Measurements from ENCODE around the gene C3orf80.

C3orf80 gene

GRCh38 chr3:160185751-160186150 lies 39.5 kb upstream of the C3orf80 start:
- TF ChIP-seq, protein P1, sequence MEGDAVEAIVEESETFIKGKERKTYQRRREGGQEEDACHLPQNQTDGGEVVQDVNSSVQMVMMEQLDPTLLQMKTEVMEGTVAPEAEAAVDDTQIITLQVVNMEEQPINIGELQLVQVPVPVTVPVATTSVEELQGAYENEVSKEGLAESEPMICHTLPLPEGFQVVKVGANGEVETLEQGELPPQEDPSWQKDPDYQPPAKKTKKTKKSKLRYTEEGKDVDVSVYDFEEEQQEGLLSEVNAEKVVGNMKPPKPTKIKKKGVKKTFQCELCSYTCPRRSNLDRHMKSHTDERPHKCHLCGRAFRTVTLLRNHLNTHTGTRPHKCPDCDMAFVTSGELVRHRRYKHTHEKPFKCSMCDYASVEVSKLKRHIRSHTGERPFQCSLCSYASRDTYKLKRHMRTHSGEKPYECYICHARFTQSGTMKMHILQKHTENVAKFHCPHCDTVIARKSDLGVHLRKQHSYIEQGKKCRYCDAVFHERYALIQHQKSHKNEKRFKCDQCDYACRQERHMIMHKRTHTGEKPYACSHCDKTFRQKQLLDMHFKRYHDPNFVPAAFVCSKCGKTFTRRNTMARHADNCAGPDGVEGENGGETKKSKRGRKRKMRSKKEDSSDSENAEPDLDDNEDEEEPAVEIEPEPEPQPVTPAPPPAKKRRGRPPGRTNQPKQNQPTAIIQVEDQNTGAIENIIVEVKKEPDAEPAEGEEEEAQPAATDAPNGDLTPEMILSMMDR (IDR thresholded peaks at IDR 0.05; ENCODE audit: extremely low read depth, missing control alignments): no peak
- DNase-seq (ENCODE audit: low spot score): no peak

DNA sequence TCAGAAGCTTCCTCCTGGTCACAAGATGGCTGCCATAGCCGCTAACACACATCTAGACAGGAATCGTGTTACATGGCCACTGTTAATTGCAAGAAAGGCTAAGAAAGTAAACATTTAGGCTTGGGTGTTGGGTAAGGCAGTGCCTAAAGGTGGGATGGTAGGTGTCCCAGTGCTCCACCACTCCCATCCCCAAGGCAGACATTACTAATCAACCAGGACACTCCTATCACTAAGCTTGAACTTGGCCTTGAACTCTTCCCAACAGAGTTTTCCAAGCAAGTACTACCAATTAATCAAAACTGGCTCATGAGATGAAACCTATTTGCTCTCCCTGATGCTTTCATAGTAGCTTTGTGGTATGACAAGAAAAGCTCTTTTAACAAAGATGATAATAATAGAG lies 37.9 kb upstream of the C3orf80 start:
- no peak for DNase-seq (ENCODE audit: low spot score)

GRCh38 chr3:160192310-160193029 lies 32.8 kb upstream of the C3orf80 start:
- TF ChIP-seq, protein P1 (IDR thresholded peaks at IDR 0.05; ENCODE audit: extremely low read depth, missing control alignments): no peak
- no peak for DNase-seq (ENCODE audit: low spot score)

More for the DNA sequence above, 37.9 kb upstream of the C3orf80 start:
- TF ChIP-seq, protein P1 (IDR thresholded peaks at IDR 0.05; ENCODE audit: extremely low read depth, missing control alignments): no peak

- DNase-seq (ENCODE audit: low spot score): no peak
- TF ChIP-seq, protein P1 (IDR thresholded peaks at IDR 0.05; ENCODE audit: extremely low read depth, missing control alignments): no peak
Measured at GRCh38 chr3:160193644-160194192, 31.5 kb upstream of the C3orf80 start.

- TF ChIP-seq, protein P1 (IDR thresholded peaks at IDR 0.05; ENCODE audit: extremely low read depth, missing control alignments): no peak
- no peak for DNase-seq (ENCODE audit: low spot score)
Measured at GRCh38 chr3:160194438-160194837, 30.8 kb upstream of the C3orf80 start.

- DNase-seq (ENCODE audit: low spot score): no peak
- TF ChIP-seq, protein P1 (IDR thresholded peaks at IDR 0.05; ENCODE audit: extremely low read depth, missing control alignments): no peak
Measured at GRCh38 chr3:160195106-160195505, 30.1 kb upstream of the C3orf80 start.

GRCh38 chr3:160196511-160197104 lies 28.6 kb upstream of the C3orf80 start:
- TF ChIP-seq, protein P1 (IDR thresholded peaks at IDR 0.05; ENCODE audit: extremely low read depth, missing control alignments): no peak
- DNase-seq (ENCODE audit: low spot score): no peak
